Activated CD4-positive, alpha-beta T cell treated with anti-CD3 and anti-CD28 coated beads, Interleukin-2, amount 10 ng/mL, durations not matched to agents 7 days and 5 days (primary cell): ENCODE measurements around the gene GATA1. TPM values are rescaled to one million over a fixed set of nuclear protein-coding genes. Genes with fewer than 3 reads are reported as not detected.
"Not testable (repeated sequence)": the region's sequence is repeated elsewhere in the genome, so short reads cannot be mapped to it uniquely, and the experiment has no call there.

Experiments used
- CTCF ChIA-PET: fragments of 350-600 bp; sonication (Branson Sonifier 250); formaldehyde crosslinking; loops from one replicate; lab custom pipeline; 2021; ENCODE audit warnings: antibody characterized with exemption; lab: Charles Lee
- POLR2A ChIA-PET: fragments of 350-600 bp; sonication (Branson Sonifier 250); formaldehyde crosslinking; loops from one replicate; lab custom pipeline; 2021; ENCODE audit warnings: antibody characterized with exemption; lab: Charles Lee
- DNase-seq: peaks from one replicate; pipeline ENCODE4 v3.0.0-alpha.2; 2020
- H3K27ac Mint-ChIP-seq: one replicate; pipeline ENCODE4 v1.8.0; 2021; ENCODE audit warnings: mild to moderate bottlenecking, moderate library complexity, mixed read lengths
- H3K27me3 Mint-ChIP-seq: one replicate; pipeline ENCODE4 v1.8.0; 2021; ENCODE audit warnings: mixed read lengths
- H3K36me3 Mint-ChIP-seq: one replicate; pipeline ENCODE4 v1.8.0; 2021; ENCODE audit warnings: low read depth, mixed read lengths
- H3K4me1 Mint-ChIP-seq: one replicate; pipeline ENCODE4 v1.8.0; 2021; ENCODE audit warnings: mixed read lengths
- H3K4me3 Mint-ChIP-seq: one replicate; pipeline ENCODE4 v1.8.0; 2021; ENCODE audit warnings: mild to moderate bottlenecking, moderate library complexity, mixed read lengths
- H3K9me3 Mint-ChIP-seq: one replicate; pipeline ENCODE4 v1.8.0; 2021; ENCODE audit warnings: mixed read lengths
- total RNA-seq, 2 experiments: library from RNA; stranded (reverse); gene quantifications; one replicate each; pipeline ENCODE4 v1.2.3, GENCODE V29; 2021

The GATA1 gene
- total RNA-seq, 2 experiments from 2014 or later = not detected

DNA sequence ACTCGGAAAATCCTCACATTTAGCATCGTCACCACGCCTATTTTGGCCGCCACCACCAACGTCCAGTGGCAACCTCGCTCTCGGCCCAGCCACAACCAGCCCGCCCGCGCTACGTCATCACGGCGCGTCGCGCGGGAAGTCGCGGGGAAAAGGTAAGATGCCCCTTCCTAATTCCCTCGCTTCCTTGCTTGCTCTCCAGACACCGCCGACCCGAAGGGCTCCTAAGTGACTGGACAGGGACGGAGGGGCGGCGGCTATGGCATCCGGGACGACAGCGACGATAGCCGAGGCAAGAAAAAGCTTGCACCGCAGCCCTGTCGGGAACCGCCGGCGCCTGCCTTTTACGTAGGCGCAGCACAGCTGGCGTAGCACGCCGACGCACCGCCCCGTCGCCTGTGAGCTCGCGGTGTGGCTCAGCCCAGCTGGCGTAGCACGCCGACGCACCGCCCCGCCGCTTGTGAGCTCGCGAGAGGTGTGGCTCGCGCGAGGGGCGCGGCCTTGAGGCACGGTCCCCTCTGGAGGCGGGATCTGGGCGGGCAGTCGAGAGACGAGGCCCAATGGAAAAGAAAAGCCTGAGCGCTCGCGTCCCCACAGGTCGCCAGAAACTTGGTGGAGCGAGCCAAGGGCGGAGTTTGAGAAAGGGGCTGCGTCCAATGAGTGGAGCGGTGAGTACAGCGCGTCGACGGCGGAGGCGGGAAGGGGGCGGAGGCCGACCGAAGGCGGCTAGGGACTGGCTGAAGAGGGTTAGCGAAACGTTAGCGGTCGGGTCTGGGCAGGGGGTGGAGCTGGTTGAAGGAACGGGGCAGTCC lies 15.1 kb downstream of the GATA1 start, which contains the start of gene HDAC6:
Gene HDAC6 (plus strand): TSS at position 788 of the 809 bp plus-strand sequence. CDS start 626 bp downstream, outside the sequence.
- Mint-ChIP-seq H3K4me3 (peak within 1 kb of the TSS; percentile 87), H3K27ac (peak within 1 kb of the TSS; percentile 98), H3K4me1 (peaks cover 30% of the 10 kb centered on the region), H3K27me3 (no peaks in the 10 kb centered on the region), H3K36me3 (peaks cover 18% of the 10 kb centered on the region), H3K9me3 (no peaks in the 10 kb centered on the region)
- CTCF ChIA-PET = no interaction called here
- peak; percentile 95 for DNase-seq
- POLR2A ChIA-PET = no interaction called here

DNA sequence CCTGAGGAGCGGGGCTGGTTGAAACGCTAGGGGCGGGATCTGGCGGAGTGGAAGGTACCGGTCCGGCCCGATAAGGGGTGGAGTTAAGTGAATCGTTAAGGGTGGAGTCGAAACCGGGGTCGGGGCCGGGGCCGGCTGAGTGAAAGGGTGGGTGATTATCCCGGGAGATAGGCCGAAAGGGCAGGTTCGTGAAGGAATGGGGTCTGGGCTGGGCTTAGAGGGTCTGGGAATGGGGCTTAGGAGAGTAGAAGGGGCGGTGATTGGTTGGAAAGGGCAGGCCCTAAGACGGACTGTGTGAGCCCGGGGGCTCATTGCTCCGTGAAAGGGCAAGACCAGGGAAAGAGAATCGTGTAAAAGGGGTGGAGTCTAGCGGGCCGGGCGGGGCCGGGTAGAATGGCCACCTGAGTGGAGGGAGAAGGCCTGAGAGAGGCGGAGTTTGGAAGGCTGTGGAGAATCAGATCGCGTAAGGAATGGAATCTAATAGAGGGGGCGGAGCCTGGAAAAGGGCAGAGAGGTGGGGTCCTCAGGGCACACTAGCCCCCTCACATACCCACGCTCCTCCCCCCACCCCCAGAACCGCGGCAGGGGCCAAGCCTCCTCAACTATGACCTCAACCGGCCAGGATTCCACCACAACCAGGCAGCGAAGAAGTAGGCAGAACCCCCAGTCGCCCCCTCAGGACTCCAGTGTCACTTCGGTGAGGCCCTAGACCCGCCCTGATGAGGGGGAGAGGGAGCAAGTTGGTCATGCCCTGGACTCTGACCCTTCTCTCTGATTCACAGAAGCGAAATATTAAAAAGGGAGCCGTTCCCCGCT lies 15.9 kb downstream of the GATA1 start:
- POLR2A ChIA-PET = no interaction called here
- peak overlapping the region; percentile 98 for H3K27ac Mint-ChIP-seq
- peaks cover 30% of the 10 kb centered on the region for H3K4me1 Mint-ChIP-seq
- CTCF ChIA-PET = no interaction called here
- peaks cover 18% of the 10 kb centered on the region for H3K36me3 Mint-ChIP-seq
- DNase-seq = peak; percentile 68
- H3K27me3 Mint-ChIP-seq = no peaks in the 10 kb centered on the region
- no peaks in the 10 kb centered on the region for H3K9me3 Mint-ChIP-seq
- peak overlapping the region; percentile 87 for H3K4me3 Mint-ChIP-seq

DNA sequence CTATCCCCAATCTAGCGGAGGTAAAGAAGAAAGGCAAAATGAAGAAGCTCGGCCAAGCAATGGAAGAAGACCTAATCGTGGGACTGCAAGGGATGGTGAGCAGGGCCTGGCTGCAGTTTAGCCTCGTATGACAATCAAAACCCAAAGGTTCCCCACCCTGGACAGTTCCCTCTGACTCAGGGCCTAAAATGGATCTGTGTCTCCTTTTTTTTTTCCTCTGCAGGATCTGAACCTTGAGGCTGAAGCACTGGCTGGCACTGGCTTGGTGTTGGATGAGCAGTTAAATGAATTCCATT lies 16.5 kb downstream of the GATA1 start:
- H3K27ac Mint-ChIP-seq = peak overlapping the region; percentile 98
- ChIA-PET POLR2A (no interaction called here), CTCF (no interaction called here)
- H3K36me3 Mint-ChIP-seq = peaks cover 18% of the 10 kb centered on the region
- H3K27me3 Mint-ChIP-seq = no peaks in the 10 kb centered on the region
- H3K4me3 Mint-ChIP-seq = peak overlapping the region; percentile 87
- DNase-seq = no peak
- H3K9me3 Mint-ChIP-seq = no peaks in the 10 kb centered on the region
- H3K4me1 Mint-ChIP-seq = peaks cover 30% of the 10 kb centered on the region

DNA sequence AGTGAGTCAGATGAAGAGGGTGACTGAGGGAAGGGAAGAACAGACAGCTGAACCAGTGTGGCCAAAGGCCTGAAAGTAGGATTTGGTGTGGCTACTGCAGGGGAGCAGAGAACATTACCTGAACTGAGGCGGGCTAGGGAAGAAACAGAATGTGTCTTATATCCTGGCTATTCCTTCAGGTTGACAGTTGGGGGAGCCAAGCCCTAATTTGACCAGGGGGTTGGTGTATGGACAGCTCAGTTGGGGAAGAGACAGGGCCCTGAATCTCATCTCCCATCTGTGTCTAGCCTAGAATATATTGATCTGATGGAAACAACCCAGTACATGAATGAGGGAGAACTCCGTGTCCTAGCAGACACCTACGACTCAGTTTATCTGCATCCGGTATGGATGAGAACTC lies 19.7 kb downstream of the GATA1 start:
- Mint-ChIP-seq H3K4me3 (no peak overlapping the region), H3K36me3 (peaks cover 17% of the 10 kb centered on the region), H3K4me1 (peaks cover 20% of the 10 kb centered on the region), H3K27me3 (no peaks in the 10 kb centered on the region), H3K9me3 (no peaks in the 10 kb centered on the region), H3K27ac (no peak overlapping the region)
- ChIA-PET CTCF (no interaction called here), POLR2A (no interaction called here)
- DNase-seq = no peak

DNA sequence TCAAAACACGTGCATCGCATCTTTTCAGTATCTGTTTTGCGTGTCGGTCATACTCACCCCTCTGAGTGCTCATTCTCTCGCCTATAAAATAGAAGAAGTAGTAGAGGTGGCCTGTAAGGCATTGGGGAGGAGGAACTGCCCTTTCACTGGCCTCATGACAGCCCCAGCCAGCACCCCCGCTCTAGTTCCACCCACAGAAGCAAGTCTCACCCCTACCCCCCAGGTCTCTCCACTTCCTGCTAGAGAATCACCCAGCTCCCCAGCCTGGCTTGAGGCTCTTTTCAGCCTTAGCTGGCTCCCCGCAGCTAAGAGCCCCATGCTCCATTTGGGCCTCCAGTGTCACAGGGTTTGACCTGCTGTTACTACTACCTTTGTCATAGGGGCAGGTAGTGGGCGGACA lies 27.3 kb downstream of the GATA1 start:
- Mint-ChIP-seq H3K4me1 (peaks cover 2% of the 10 kb centered on the region), H3K27me3 (no peaks in the 10 kb centered on the region), H3K4me3 (no peak overlapping the region), H3K36me3 (peaks cover 12% of the 10 kb centered on the region), H3K9me3 (no peaks in the 10 kb centered on the region), H3K27ac (no peak overlapping the region)
- DNase-seq = no peak
- POLR2A ChIA-PET = no interaction called here
- CTCF ChIA-PET = no interaction called here

DNA sequence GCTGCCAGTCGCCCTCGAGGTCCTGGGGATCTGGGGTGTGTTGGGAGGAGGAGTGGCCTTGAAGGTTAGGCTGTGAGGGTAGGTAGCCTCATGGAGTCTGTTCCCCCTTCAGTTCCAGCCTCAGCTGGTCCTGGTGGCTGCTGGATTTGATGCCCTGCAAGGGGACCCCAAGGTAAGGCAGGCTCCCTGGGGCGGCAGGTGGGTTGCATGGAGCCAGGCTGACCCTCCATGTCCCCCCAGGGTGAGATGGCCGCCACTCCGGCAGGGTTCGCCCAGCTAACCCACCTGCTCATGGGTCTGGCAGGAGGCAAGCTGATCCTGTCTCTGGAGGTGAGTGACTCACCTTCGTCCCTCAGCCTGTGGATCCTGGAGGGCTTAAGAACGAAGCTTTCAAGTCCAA lies 28.3 kb downstream of the GATA1 start:
- H3K4me1 Mint-ChIP-seq = peaks cover 2% of the 10 kb centered on the region
- H3K27me3 Mint-ChIP-seq = no peaks in the 10 kb centered on the region
- peaks cover 13% of the 10 kb centered on the region for H3K36me3 Mint-ChIP-seq
- no peak for DNase-seq
- H3K27ac Mint-ChIP-seq = no peak overlapping the region
- CTCF ChIA-PET = no interaction called here
- POLR2A ChIA-PET = no interaction called here
- H3K4me3 Mint-ChIP-seq = no peak overlapping the region
- H3K9me3 Mint-ChIP-seq = no peaks in the 10 kb centered on the region

DNA sequence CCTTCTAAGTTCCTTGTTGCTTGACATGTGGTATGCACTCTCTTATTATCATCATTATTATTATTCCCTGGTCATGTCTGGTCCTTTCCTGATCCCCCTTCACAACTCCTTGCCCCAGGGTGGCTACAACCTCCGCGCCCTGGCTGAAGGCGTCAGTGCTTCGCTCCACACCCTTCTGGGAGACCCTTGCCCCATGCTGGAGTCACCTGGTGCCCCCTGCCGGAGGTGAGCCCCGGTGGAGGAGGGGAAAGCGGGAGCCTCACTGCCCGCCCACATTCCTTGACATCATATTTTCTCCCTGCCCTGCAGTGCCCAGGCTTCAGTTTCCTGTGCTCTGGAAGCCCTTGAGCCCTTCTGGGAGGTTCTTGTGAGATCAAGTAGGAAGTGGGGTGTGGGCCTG lies 28.9 kb downstream of the GATA1 start:
- Mint-ChIP-seq H3K9me3 (no peaks in the 10 kb centered on the region), H3K4me3 (no peak overlapping the region), H3K27me3 (no peaks in the 10 kb centered on the region), H3K27ac (no peak overlapping the region), H3K4me1 (peaks cover 2% of the 10 kb centered on the region), H3K36me3 (peaks cover 15% of the 10 kb centered on the region)
- no peak for DNase-seq
- POLR2A ChIA-PET = no interaction called here
- CTCF ChIA-PET = no interaction called here

DNA sequence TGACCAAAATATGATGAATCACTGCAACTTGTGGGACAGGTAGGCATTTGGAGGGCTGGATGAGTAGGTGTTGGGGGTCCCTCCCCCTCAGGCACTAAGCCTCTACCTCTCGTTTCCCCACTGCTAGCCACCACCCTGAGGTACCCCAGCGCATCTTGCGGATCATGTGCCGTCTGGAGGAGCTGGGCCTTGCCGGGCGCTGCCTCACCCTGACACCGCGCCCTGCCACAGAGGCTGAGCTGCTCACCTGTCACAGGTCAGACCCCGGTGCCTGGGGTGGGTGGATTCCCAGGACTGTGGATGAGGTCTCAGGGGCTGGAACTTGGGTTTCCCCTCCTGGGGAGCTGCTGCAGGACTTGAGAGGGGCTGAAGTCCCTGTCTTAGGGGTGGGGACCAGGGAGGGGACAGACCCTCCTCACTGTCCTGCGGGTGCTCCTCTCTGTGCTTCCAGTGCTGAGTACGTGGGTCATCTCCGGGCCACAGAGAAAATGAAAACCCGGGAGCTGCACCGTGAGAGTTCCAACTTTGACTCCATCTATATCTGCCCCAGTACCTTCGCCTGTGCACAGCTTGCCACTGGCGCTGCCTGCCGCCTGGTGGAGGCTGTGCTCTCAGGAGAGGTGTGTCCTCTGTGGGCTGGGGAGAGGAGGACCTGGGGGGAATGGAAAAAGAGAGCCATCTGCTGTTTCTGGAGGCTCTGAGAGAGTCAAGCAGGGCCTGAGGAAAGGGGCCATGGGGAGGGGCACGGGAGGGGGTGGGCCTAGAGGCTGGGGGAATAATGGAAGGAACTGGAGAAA lies 29.8 kb downstream of the GATA1 start:
- ChIA-PET POLR2A (no interaction called here), CTCF (no interaction called here)
- H3K36me3 Mint-ChIP-seq = peaks cover 15% of the 10 kb centered on the region

DNA sequence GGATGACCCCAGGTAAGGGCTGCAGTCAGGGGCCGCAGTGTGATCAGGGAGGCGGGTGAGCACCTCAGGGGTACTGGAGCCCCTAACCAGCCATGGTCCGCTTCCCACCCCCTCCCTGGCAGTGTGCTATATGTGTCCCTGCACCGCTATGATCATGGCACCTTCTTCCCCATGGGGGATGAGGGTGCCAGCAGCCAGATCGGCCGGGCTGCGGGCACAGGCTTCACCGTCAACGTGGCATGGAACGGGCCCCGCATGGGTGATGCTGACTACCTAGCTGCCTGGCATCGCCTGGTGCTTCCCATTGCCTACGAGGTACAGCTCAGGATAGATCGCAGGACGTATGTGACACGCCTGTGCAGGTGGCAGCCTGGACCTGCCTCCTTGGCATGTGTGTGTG lies 31.7 kb downstream of the GATA1 start:
- POLR2A ChIA-PET = no interaction called here
- CTCF ChIA-PET = no interaction called here
- Mint-ChIP-seq H3K9me3 (no peaks in the 10 kb centered on the region), H3K4me1 (no peaks in the 10 kb centered on the region), H3K36me3 (peaks cover 9% of the 10 kb centered on the region), H3K4me3 (no peak overlapping the region), H3K27me3 (no peaks in the 10 kb centered on the region), H3K27ac (no peak overlapping the region)
- no peak for DNase-seq

More for the DNA sequence above, 29.8 kb downstream of the GATA1 start:
- no peak overlapping the region for H3K4me3 Mint-ChIP-seq
- H3K9me3 Mint-ChIP-seq = no peaks in the 10 kb centered on the region
- H3K27me3 Mint-ChIP-seq = no peaks in the 10 kb centered on the region
- H3K4me1 Mint-ChIP-seq = peaks cover 2% of the 10 kb centered on the region
- no peak for DNase-seq
- no peak overlapping the region for H3K27ac Mint-ChIP-seq

DNA sequence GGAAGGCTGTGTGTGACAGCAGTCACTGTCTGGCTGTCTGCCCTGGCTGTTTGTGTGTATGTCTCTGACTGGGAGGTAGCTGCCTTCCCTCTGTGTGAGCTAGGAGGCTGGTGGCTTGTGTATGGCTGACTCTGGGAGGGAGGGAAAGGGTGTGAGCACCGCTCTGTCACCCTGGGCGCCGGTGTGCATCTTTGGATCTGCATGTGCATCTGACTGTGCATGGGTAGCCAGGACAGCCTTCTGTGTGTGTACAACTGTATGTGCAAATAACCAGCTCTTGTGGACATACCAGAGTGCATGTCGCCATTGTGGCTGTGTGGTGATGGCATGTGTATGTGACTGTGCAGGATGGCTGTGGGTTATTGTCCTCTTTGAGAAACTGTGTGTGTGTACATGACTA lies 32.5 kb downstream of the GATA1 start:
- Mint-ChIP-seq H3K9me3 (no peaks in the 10 kb centered on the region), H3K4me1 (no peaks in the 10 kb centered on the region), H3K27ac (peak overlapping the region; percentile 69), H3K27me3 (no peaks in the 10 kb centered on the region), H3K36me3 (peaks cover 9% of the 10 kb centered on the region), H3K4me3 (no peak overlapping the region)
- no peak for DNase-seq
- ChIA-PET POLR2A (no interaction called here), CTCF (no interaction called here)

DNA sequence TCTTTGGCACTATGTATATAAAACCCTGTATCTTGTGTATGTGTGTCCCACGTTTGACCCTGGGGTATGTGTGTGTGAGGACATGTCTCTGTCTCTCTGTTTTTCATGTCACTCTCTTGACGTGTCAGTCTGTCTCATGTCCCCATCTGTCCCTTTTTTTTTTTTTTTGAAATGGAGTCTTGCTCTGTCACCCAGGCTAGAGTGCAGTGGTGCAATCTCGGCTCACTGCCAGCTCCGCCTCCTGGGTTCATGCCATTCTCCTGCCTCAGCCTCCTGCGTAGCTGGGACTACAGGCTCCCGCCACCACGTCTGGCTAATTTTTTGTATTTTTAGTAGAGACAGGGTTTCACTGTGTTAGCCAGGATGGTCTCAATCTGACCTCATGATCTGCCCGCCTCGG lies 33.0 kb downstream of the GATA1 start:
- H3K36me3 Mint-ChIP-seq, H3K9me3 Mint-ChIP-seq, POLR2A ChIA-PET, H3K4me1 Mint-ChIP-seq, DNase-seq, H3K27me3 Mint-ChIP-seq, H3K4me3 Mint-ChIP-seq, CTCF ChIA-PET, H3K27ac Mint-ChIP-seq: not testable (repeated sequence)

DNA sequence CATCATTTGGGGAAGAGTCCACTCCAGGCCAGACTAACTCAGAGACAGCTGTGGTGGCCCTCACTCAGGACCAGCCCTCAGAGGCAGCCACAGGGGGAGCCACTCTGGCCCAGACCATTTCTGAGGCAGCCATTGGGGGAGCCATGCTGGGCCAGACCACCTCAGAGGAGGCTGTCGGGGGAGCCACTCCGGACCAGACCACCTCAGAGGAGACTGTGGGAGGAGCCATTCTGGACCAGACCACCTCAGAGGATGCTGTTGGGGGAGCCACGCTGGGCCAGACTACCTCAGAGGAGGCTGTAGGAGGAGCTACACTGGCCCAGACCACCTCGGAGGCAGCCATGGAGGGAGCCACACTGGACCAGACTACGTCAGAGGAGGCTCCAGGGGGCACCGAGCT lies 36.7 kb downstream of the GATA1 start:
- H3K9me3 Mint-ChIP-seq = no peaks in the 10 kb centered on the region
- no peak for DNase-seq
- no peak overlapping the region for H3K27ac Mint-ChIP-seq
- H3K4me1 Mint-ChIP-seq = peaks cover 5% of the 10 kb centered on the region
- H3K27me3 Mint-ChIP-seq = peaks cover 10% of the 10 kb centered on the region
- H3K36me3 Mint-ChIP-seq = peaks cover 10% of the 10 kb centered on the region
- ChIA-PET POLR2A (no interaction called here), CTCF (no interaction called here)
- H3K4me3 Mint-ChIP-seq = no peak overlapping the region

DNA sequence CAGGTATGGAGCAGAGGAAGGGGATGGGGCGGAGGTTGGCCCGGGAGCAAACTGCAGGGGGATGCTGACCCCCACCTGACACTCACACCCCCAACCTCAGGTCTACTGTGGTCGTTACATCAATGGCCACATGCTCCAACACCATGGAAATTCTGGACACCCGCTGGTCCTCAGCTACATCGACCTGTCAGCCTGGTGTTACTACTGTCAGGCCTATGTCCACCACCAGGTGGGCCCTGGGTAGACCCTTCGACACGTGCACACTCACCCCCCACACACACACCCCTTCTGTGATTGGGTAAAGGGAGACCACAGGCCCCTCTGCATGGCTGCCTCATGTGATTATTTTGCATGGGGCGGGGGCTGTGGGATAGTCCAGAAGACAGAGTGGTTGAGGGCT lies 37.7 kb downstream of the GATA1 start:
- ChIA-PET POLR2A (no interaction called here), CTCF (no interaction called here)

More for the DNA sequence above, 37.7 kb downstream of the GATA1 start:
- Mint-ChIP-seq H3K27ac (no peak overlapping the region), H3K4me1 (peaks cover 5% of the 10 kb centered on the region), H3K27me3 (peaks cover 19% of the 10 kb centered on the region), H3K9me3 (no peaks in the 10 kb centered on the region), H3K36me3 (peaks cover 10% of the 10 kb centered on the region), H3K4me3 (no peak overlapping the region)
- DNase-seq = no peak
